RWPE2 (cell line): ENCODE measurements around the gene RAI1.

Source experiments
- ATAC-seq: fragments of 200-7000 bp; cut with Tn5 transposase; 3 replicates; pipeline ENCODE4 v1.9.1; 2021; ENCODE audit warnings: low read depth
- DNase-seq: peaks from one replicate; pipeline ENCODE4 v3.0.0-alpha.2; 2020; ENCODE audit warnings: low spot score
- H3K27ac ChIP-seq: fragments of 450-650 bp; 2 replicates; pipeline ENCODE4 v1.5.1; 2017; ENCODE audit warnings: mild to moderate bottlenecking; ENCODE audit not compliant: poor library complexity, severe bottlenecking
- H3K27me3 ChIP-seq: fragments of 250-450 bp; sonication (Bioruptor Pico); 2 replicates; pipeline ENCODE4 v1.5.1; 2021; ENCODE audit warnings: mild to moderate bottlenecking, moderate library complexity; ENCODE audit not compliant: insufficient read depth, poor library complexity, severe bottlenecking
- H3K36me3 ChIP-seq: fragments of 250-450 bp; sonication (Bioruptor Pico); 2 replicates; pipeline ENCODE4 v1.5.1; 2020; ENCODE audit warnings: low read depth, mild to moderate bottlenecking, moderate library complexity
- H3K4me1 ChIP-seq: fragments of 250-450 bp; sonication (Bioruptor Pico); 2 replicates; pipeline ENCODE4 v1.5.1; 2021; ENCODE audit warnings: mild to moderate bottlenecking, moderate library complexity; ENCODE audit not compliant: insufficient read depth, poor library complexity, severe bottlenecking
- H3K4me3 ChIP-seq: fragments of 250-450 bp; sonication (Bioruptor Pico); 2 replicates; pipeline ENCODE4 v1.5.1; 2021; ENCODE audit warnings: mild to moderate bottlenecking, moderate library complexity; ENCODE audit not compliant: severe bottlenecking
- H3K9me3 ChIP-seq: fragments of 250-450 bp; sonication (Bioruptor Pico); 2 replicates; pipeline ENCODE4 v1.5.1; 2021; ENCODE audit warnings: mild to moderate bottlenecking, moderate library complexity; ENCODE audit not compliant: severe bottlenecking
- CTCF ChIP-seq: fragments of 450-650 bp; IDR thresholded peaks from one replicate; pipeline ENCODE4 v1.5.1; 2017; ENCODE audit warnings: mild to moderate bottlenecking, moderate library complexity; ENCODE audit not compliant: poor library complexity, severe bottlenecking

RAI1 gene

GRCh38 chr17:17722906-17723353, 41.7 kb downstream of the RAI1 start:
- no peaks in the 10 kb centered on the region for H3K27me3 ChIP-seq
- H3K4me3 ChIP-seq, result no peak overlapping the region
- H3K4me1 ChIP-seq, result peaks cover 32% of the 10 kb centered on the region

GRCh38 chr17:17723354-17724261, 42.4 kb downstream of the RAI1 start:
- Histone ChIP-seq H3K27ac (peak overlapping the region; percentile 16), H3K9me3 (no peaks in the 10 kb centered on the region), H3K4me1 (peaks cover 39% of the 10 kb centered on the region), H3K27me3 (no peaks in the 10 kb centered on the region), H3K36me3 (peaks cover 18% of the 10 kb centered on the region), H3K4me3 (peak overlapping the region; percentile 21)
- DNase-seq (no peak), ATAC-seq (peak; percentile 42; the same call in 1 of the 3 replicates)
- no peak for TF ChIP-seq CTCF

More at GRCh38 chr17:17722906-17723353, 41.7 kb downstream of the RAI1 start:
- H3K9me3 ChIP-seq, result no peaks in the 10 kb centered on the region
- no peak overlapping the region for H3K27ac ChIP-seq
- DNase-seq (no peak), ATAC-seq (no peak)
- peaks cover 18% of the 10 kb centered on the region for H3K36me3 ChIP-seq
- TF ChIP-seq CTCF, result no peak

- no peaks in the 10 kb centered on the region for H3K27me3 ChIP-seq
- no peaks in the 10 kb centered on the region for H3K9me3 ChIP-seq
- peaks cover 47% of the 10 kb centered on the region for H3K4me1 ChIP-seq
- TF ChIP-seq CTCF, result no peak
- DNase-seq (no peak), ATAC-seq (no peak)
- H3K36me3 ChIP-seq, result peaks cover 20% of the 10 kb centered on the region
- H3K4me3 ChIP-seq, result peak overlapping the region; percentile 21
- H3K27ac ChIP-seq, result peak overlapping the region; percentile 54
Observed at GRCh38 chr17:17724307-17725010, 43.2 kb downstream of the RAI1 start.

GRCh38 chr17:17725011-17725751, 43.9 kb downstream of the RAI1 start:
- H3K36me3 ChIP-seq, result peaks cover 27% of the 10 kb centered on the region
- H3K27me3 ChIP-seq, result no peaks in the 10 kb centered on the region
- no peak overlapping the region for H3K4me3 ChIP-seq
- no peak for ATAC-seq
- DNase-seq, result no peak
- peaks cover 48% of the 10 kb centered on the region for H3K4me1 ChIP-seq
- no peak for TF ChIP-seq CTCF
- H3K9me3 ChIP-seq, result no peaks in the 10 kb centered on the region
- peak overlapping the region; percentile 54 for H3K27ac ChIP-seq
